ENCODE measurements around the gene WASF2. TPM values are rescaled to one million over a fixed set of nuclear protein-coding genes. Genes with fewer than 3 reads are reported as not detected.

WASF2 gene
- total and polyA plus RNA-seq, 11 donors = 14.2 to 103 (median 47.9) TPM

GRCh38 chr1:27366113-27366410 is 123.9 kb downstream of the WASF2 start:
- intact Hi-C loops (cut with DNase I) = loop anchor here in 3 of 10 donors (1.0 to 5.0 kb wide), 4 partner anchors 21 to 44 kb away; partner anchors contain the start of gene TMEM222 (in 2 of the 3)
- H3K4me3 ChIP-seq = peak overlapping the region; percentile 70 to 93 (median 81)
- H3K27me3 ChIP-seq = no peaks in the 10 kb centered on the region
- peak overlapping the region; percentile 96 to 100 (median 99) for H3K27ac ChIP-seq
- DNase-seq (peak; percentile 93 to 96 (median 95)), ATAC-seq (peak; percentile 54 to 77 (median 72))
- 0 to 1% (median 1%) methylated on average over 18 to 30 of the region's 30 CpGs for WGBS, 4 donors
- H3K4me1 ChIP-seq = peaks cover 7 to 53% (median 37%) of the 10 kb centered on the region in 12 donors
- H3K36me3 ChIP-seq = peaks cover 0 to 38% (median 35%) of the 10 kb centered on the region in 9 donors
- TF ChIP-seq POLR2A (IDR thresholded peaks at IDR 0.05) = peak in 1 of 2 donors; percentile 57
- no peak for TF ChIP-seq CTCF (IDR thresholded peaks at IDR 0.05)
- no peaks in the 10 kb centered on the region for H3K9me3 ChIP-seq

- DNase-seq = peak; percentile 91 to 94 (median 92)
- H3K27ac ChIP-seq = peak overlapping the region; percentile 96 to 100 (median 99)
- 3 to 5% (median 3%) methylated on average over 37 to 40 of the region's 40 CpGs for WGBS, 4 donors
- peak; percentile 70 to 88 (median 80) for ATAC-seq
- intact Hi-C loops (cut with DNase I) = loop anchor here in 5 of 10 donors (1.0 to 5.0 kb wide), 6 partner anchors 21 to 43 kb away; partner anchors contain the start of genes TMEM222 (in 4 of the 5) and GPR3 (in 1 of the 5)
- peak overlapping the region; percentile 70 to 93 (median 81) for H3K4me3 ChIP-seq
- TF ChIP-seq CTCF (IDR thresholded peaks at IDR 0.05) = no peak
- peak in 1 of 2 donors; percentile 32 for TF ChIP-seq POLR2A (IDR thresholded peaks at IDR 0.05)
- peaks cover 7 to 58% (median 37%) of the 10 kb centered on the region in 12 donors for H3K4me1 ChIP-seq
- H3K36me3 ChIP-seq = peaks cover 0 to 43% (median 40%) of the 10 kb centered on the region in 9 donors
- H3K27me3 ChIP-seq = no peaks in the 10 kb centered on the region
- H3K9me3 ChIP-seq = no peaks in the 10 kb centered on the region
These were observed 124.4 kb downstream of the WASF2 start for GRCh38 chr1:27365372-27366112.

GRCh38 chr1:27364696-27365371 is 125.1 kb downstream of the WASF2 start:
- H3K9me3 ChIP-seq = no peaks in the 10 kb centered on the region
- peaks cover 7 to 60% (median 39%) of the 10 kb centered on the region in 12 donors for H3K4me1 ChIP-seq
- H3K27me3 ChIP-seq = no peaks in the 10 kb centered on the region
- TF ChIP-seq POLR2A (IDR thresholded peaks at IDR 0.05) (no peak), CTCF (IDR thresholded peaks at IDR 0.05) (no peak)
- peaks cover 0 to 51% (median 46%) of the 10 kb centered on the region in 9 donors for H3K36me3 ChIP-seq
- no peak for ATAC-seq
- intact Hi-C loops (cut with DNase I) = loop anchor here in 4 of 10 donors (1.0 to 5.0 kb wide), 4 partner anchors 28 to 43 kb away; partner anchors contain the start of genes TMEM222 (in 3 of the 4) and GPR3 (in 1 of the 4)
- DNase-seq = no peak
- WGBS, 4 donors = 74 to 81% (median 79%) methylated on average over 10 to 11 of the region's 11 CpGs
- peak overlapping the region; percentile 70 to 93 (median 81) for H3K4me3 ChIP-seq
- H3K27ac ChIP-seq = peak overlapping the region in 11 of 12 donors; percentile 96 to 100 (median 99)
